A549 (cell line): ENCODE results near the gene CTNNA1. TPM values are rescaled to one million over a fixed set of nuclear protein-coding genes. Genes with fewer than 3 reads are reported as not detected.
"Not testable (repeated sequence)": the region's sequence is repeated elsewhere in the genome, so short reads cannot be mapped to it uniquely, and the experiment has no call there.

Experiments used
- ATAC-seq, 2 experiments: fragments of 200-7000 bp in 1 of 2; fragments of >200 bp in 1 of 2; cut with Nextera tagmentation in 1 of 2; cut with Tn5 transposase in 1 of 2; 3 replicates each; pipeline versions ENCODE4 v1.8.0 to v1.9.1; 2018 to 2020; ENCODE audit warnings: mild to moderate bottlenecking in 1 of 2, moderate library complexity in 1 of 2
- CTCF ChIA-PET: fragments of 300-600 bp; sonication (Branson Sonifier 250); formaldehyde crosslinking; extraction: SDS; loops from one replicate; lab custom pipeline; 2021; ENCODE audit warnings: antibody characterized with exemption, inconsistent platforms; lab: Yijun Ruan, JAX
- POLR2A ChIA-PET: fragments of 350-600 bp; formaldehyde crosslinking; extraction: SDS; loops from one replicate; lab custom pipeline; 2021; ENCODE audit warnings: antibody characterized with exemption, inconsistent platforms; lab: Yijun Ruan, JAX
- DNase-seq, 2 experiments: peaks; one replicate each; pipeline versions ENCODE4 v3.0.0 to v3.0.0-alpha.2; 2011 to 2016; ENCODE audit warnings: low read depth in 1 of 2, low spot score in 1 of 2
- FAIRE-seq: peaks from 2 replicates; lab custom pipeline; 2011; peaks lifted over from hg19 to GRCh38; lab: Jason Lieb, UNC
- H3K27ac ChIP-seq, 2 experiments: fragments of >200 bp; sonication (Bioruptor Twin); formaldehyde crosslinking; 3 replicates each; pipeline ENCODE4 v1.5.1; 2016 to 2017
- H3K4me1 ChIP-seq: fragments of >200 bp; sonication (Bioruptor Twin); formaldehyde crosslinking; 3 replicates; pipeline ENCODE4 v1.6.1; 2016
- H3K4me2 ChIP-seq: fragments of >200 bp; sonication (Bioruptor Twin); formaldehyde crosslinking; 3 replicates; pipeline ENCODE4 v1.6.1; 2016
- H3K4me3 ChIP-seq: fragments of >200 bp; sonication (Bioruptor Twin); formaldehyde crosslinking; 3 replicates; pipeline ENCODE4 v1.5.1; 2016
- H3K9me3 ChIP-seq: fragments of >200 bp; sonication (Bioruptor Twin); formaldehyde crosslinking; 3 replicates; pipeline ENCODE4 v1.6.1; 2016
- CBX2 ChIP-seq: fragments of 200-600 bp; sonication (generic); IDR thresholded peaks from 2 replicates; pipeline ENCODE4 v1.6.1; 2016; ENCODE audit warnings: low read depth, mild to moderate bottlenecking, borderline replicate concordance
- ESRRA ChIP-seq: fragments of 150-350 bp; IDR thresholded peaks from 2 replicates; pipeline ENCODE4 v1.6.1; 2014; ENCODE audit warnings: mild to moderate bottlenecking, low read length, borderline replicate concordance
- FOSB ChIP-seq: fragments of 250-450 bp; sonication (Bioruptor Pico); IDR thresholded peaks from 2 replicates; pipeline ENCODE4 v1.5.0; 2020; ENCODE audit warnings: mild to moderate bottlenecking, moderate library complexity
- FOXS1 ChIP-seq: fragments of 250-450 bp; sonication (Bioruptor Pico); IDR thresholded peaks from 2 replicates; pipeline ENCODE4 v1.5.0; 2020; ENCODE audit warnings: mild to moderate bottlenecking, moderate library complexity
- GATA3 ChIP-seq: IDR thresholded peaks from 2 replicates; pipeline ENCODE4 v1.6.1; 2012; ENCODE audit warnings: borderline replicate concordance
- HOXA7 ChIP-seq: fragments of 250-450 bp; sonication (Bioruptor Pico); IDR thresholded peaks from 2 replicates; pipeline ENCODE4 v1.5.0; 2020; ENCODE audit warnings: mild to moderate bottlenecking, moderate library complexity
- JUNB ChIP-seq: fragments of >200 bp; sonication (Bioruptor Twin); formaldehyde crosslinking; IDR thresholded peaks from 2 replicates; pipeline ENCODE4 v1.6.1; 2016
- KDM5A ChIP-seq: fragments of 200-600 bp; sonication (generic); IDR thresholded peaks from 2 replicates; pipeline ENCODE4 v1.6.1; 2016; ENCODE audit warnings: antibody characterized with exemption, mild to moderate bottlenecking
- MAFK ChIP-seq: fragments of 450-650 bp; IDR thresholded peaks from 2 replicates; pipeline ENCODE4 v1.6.1; 2014; ENCODE audit not compliant: partially characterized antibody
- MAX ChIP-seq: IDR thresholded peaks from 2 replicates; pipeline ENCODE4 v1.6.1; 2012
- MAZ ChIP-seq: fragments of 150-350 bp; IDR thresholded peaks from 2 replicates; pipeline ENCODE4 v1.6.1; 2014; ENCODE audit warnings: antibody characterized with exemption, low read depth, low read length, borderline replicate concordance
- NFE2L2 ChIP-seq: fragments of 150-350 bp; conservative IDR thresholded peaks from 2 replicates; pipeline ENCODE4 v1.6.1; 2014; ENCODE audit warnings: low read length
- NPAS2 ChIP-seq: fragments of 250-450 bp; sonication (Bioruptor Pico); IDR thresholded peaks from 2 replicates; pipeline ENCODE4 v1.8.0; 2022; ENCODE audit warnings: mild to moderate bottlenecking, moderate library complexity, borderline replicate concordance
- RARB ChIP-seq: fragments of 250-450 bp; sonication (Bioruptor Pico); IDR thresholded peaks from 2 replicates; pipeline ENCODE4 v1.8.0; 2021; ENCODE audit warnings: mild to moderate bottlenecking, moderate library complexity
- RCOR1 ChIP-seq: fragments of 150-350 bp; IDR thresholded peaks from 2 replicates; pipeline ENCODE4 v1.6.1; 2014; ENCODE audit warnings: antibody characterized with exemption, low read length, low read depth
- REST ChIP-seq: fragments of 200-600 bp; sonication (generic); IDR thresholded peaks from 2 replicates; pipeline ENCODE4 v1.6.1; 2016; ENCODE audit warnings: antibody characterized with exemption, mild to moderate bottlenecking, moderate library complexity
- RFX5 ChIP-seq: fragments of 450-650 bp; IDR thresholded peaks from 2 replicates; pipeline ENCODE4 v1.7.1; 2014; ENCODE audit warnings: antibody characterized with exemption, mild to moderate bottlenecking, moderate library complexity
- ZNF302 ChIP-seq: fragments of 250-450 bp; sonication (Bioruptor Pico); IDR thresholded peaks from 2 replicates; pipeline ENCODE4 v1.9.0; 2021; ENCODE audit warnings: inconsistent platforms, mild to moderate bottlenecking, moderate library complexity
- WGBS: methylation state at CpG from one replicate; pipeline ENCODE4 v1.1.6; 2017; ENCODE audit errors: missing lambda C conversion rate; 5-methylcytosine and 5-hydroxymethylcytosine counted together
- polyA plus RNA-seq, 4 experiments: library from polyadenylated mRNA; depleted of rRNA in 3 of 4; stranded (reverse); fragments of >200 nt; fragmentation: RNase III in 1 of 4; extraction: RNeasy Plus Mini Kit Qiagen cat#74134 plus additional on column Dnase treatment in 1 of 4; gene quantifications; 2 replicates in 3 of 4; 3 replicates in 1 of 4; pipeline ENCODE4 v1.2.3, GENCODE V29; 2011 to 2017
- TF ChIP-seq, protein P1 (sequence below): fragments of 250-450 bp; sonication (Bioruptor Pico); IDR thresholded peaks from 2 replicates; pipeline ENCODE4 v1.5.0; 2020; ENCODE audit warnings: low read depth, mild to moderate bottlenecking, moderate library complexity
- TF ChIP-seq, protein P2 (sequence below): IDR thresholded peaks from 2 replicates; pipeline ENCODE4 v1.6.1; 2012; ENCODE audit warnings: low read depth, borderline replicate concordance
- TF ChIP-seq, protein P3 (sequence below): fragments of >200 bp; sonication (Bioruptor Twin); formaldehyde crosslinking; IDR thresholded peaks from 3 replicates; pipeline ENCODE4 v1.6.1; 2016

Gene CTNNA1
- polyA plus RNA-seq, 2 of the 4 experiments (the other 2 are of a cell fraction), result 154 to 184 TPM

GRCh38 chr5:138810861-138811260, 57.6 kb downstream of the CTNNA1 start:
- H3K27ac ChIP-seq, POLR2A ChIA-PET, DNase-seq, ATAC-seq, H3K4me3 ChIP-seq, FAIRE-seq, CTCF ChIA-PET, H3K9me3 ChIP-seq, H3K4me1 ChIP-seq, H3K4me2 ChIP-seq: not testable (repeated sequence)
- WGBS, result 82% methylated on average over 6 of the region's 35 CpGs

GRCh38 chr5:138815529-138815928, 62.3 kb downstream of the CTNNA1 start:
- CTCF ChIA-PET, result interaction anchor here (1.3 to 1.5 kb wide), 2 partner anchors 17 to 26 kb away, joined by 3 read pairs; no protein-coding TSS in a partner anchor
- no peak overlapping the region for H3K4me3 ChIP-seq
- POLR2A ChIA-PET, result no interaction called here
- 92% methylated on average over 5 of the region's 5 CpGs for WGBS
- TF ChIP-seq REST (no peak), ZNF302 (no peak), MAZ (no peak), CBX2 (no peak), KDM5A (no peak), MAFK (no peak), GATA3 (no peak), RFX5 (no peak), MAX (no peak), NPAS2 (CRISPR knock-in tag) (no peak), FOXS1 (CRISPR knock-in tag) (no peak), RCOR1 (no peak), HOXA7 (CRISPR knock-in tag) (no peak)
- TF ChIP-seq, protein P1, sequence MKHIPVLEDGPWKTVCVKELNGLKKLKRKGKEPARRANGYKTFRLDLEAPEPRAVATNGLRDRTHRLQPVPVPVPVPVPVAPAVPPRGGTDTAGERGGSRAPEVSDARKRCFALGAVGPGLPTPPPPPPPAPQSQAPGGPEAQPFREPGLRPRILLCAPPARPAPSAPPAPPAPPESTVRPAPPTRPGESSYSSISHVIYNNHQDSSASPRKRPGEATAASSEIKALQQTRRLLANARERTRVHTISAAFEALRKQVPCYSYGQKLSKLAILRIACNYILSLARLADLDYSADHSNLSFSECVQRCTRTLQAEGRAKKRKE, result no peak
- no peak overlapping the region for H3K27ac ChIP-seq
- DNase-seq, result no peak
- no peak for FAIRE-seq
- no peak overlapping the region for H3K4me2 ChIP-seq
- H3K4me1 ChIP-seq, result no peaks in the 10 kb centered on the region
- no peaks in the 10 kb centered on the region for H3K9me3 ChIP-seq
- ATAC-seq, result no peak

DNA sequence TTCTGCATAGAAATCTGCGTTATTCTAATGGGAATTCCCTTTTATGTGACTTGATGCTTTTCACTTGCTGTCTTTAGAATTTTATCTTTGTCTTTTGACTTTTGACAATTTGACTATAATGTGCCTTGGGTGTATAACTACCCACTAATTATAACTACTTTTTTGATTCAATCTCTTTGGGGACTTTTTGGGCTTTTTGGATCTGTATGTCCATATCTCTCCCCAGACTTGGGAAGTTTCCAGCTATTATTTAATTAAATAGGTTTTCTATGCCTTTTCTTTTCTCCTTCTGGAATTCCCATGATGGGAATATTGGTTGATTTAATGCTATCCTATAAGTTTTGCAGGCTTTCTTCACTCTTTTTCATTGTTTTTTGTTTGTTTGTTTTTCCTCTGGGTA, 64.0 kb downstream of the CTNNA1 start:
- no peaks in the 10 kb centered on the region for H3K9me3 ChIP-seq
- H3K4me3 ChIP-seq, result no peak overlapping the region
- no peak for TF ChIP-seq FOXS1 (CRISPR knock-in tag)
- ATAC-seq (no peak), FAIRE-seq (no peak), DNase-seq (no peak)
- H3K4me2 ChIP-seq, result no peak overlapping the region
- POLR2A ChIA-PET, result no interaction called here
- no peak overlapping the region for H3K27ac ChIP-seq
- WGBS, result 95% methylated on average over 1 of the region's 1 CpG
- H3K4me1 ChIP-seq, result no peaks in the 10 kb centered on the region
- CTCF ChIA-PET, result interaction anchor here (0.7 to 0.9 kb wide), 2 partner anchors 9 to 10 kb away, joined by 3 read pairs; no protein-coding TSS in a partner anchor

GRCh38 chr5:138819081-138819480, 65.9 kb downstream of the CTNNA1 start:
- Histone ChIP-seq H3K27ac (no peak overlapping the region), H3K4me3 (no peak overlapping the region), H3K9me3 (no peaks in the 10 kb centered on the region), H3K4me2 (no peak overlapping the region), H3K4me1 (no peaks in the 10 kb centered on the region)
- no peak; a peak in 1 of 6 replicates for ATAC-seq
- no peak for FAIRE-seq
- WGBS, result 94% methylated on average over 4 of the region's 4 CpGs
- POLR2A ChIA-PET, result no interaction called here
- no peak for DNase-seq
- CTCF ChIA-PET, result interaction anchor here (0.8 to 1.2 kb wide), 2 partner anchors 9 to 523 kb away, joined by 3 read pairs; partner anchors contain the start of gene PAIP2
- TF ChIP-seq REST, result no peak
- TF ChIP-seq JUNB, result no peak
- no peak for TF ChIP-seq FOSB (CRISPR knock-in tag)
- TF ChIP-seq, protein P2, sequence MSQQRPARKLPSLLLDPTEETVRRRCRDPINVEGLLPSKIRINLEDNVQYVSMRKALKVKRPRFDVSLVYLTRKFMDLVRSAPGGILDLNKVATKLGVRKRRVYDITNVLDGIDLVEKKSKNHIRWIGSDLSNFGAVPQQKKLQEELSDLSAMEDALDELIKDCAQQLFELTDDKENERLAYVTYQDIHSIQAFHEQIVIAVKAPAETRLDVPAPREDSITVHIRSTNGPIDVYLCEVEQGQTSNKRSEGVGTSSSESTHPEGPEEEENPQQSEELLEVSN, result no peak
- TF ChIP-seq NFE2L2, result no peak
- TF ChIP-seq RARB (CRISPR knock-in tag), result no peak
- TF ChIP-seq, protein P3, sequence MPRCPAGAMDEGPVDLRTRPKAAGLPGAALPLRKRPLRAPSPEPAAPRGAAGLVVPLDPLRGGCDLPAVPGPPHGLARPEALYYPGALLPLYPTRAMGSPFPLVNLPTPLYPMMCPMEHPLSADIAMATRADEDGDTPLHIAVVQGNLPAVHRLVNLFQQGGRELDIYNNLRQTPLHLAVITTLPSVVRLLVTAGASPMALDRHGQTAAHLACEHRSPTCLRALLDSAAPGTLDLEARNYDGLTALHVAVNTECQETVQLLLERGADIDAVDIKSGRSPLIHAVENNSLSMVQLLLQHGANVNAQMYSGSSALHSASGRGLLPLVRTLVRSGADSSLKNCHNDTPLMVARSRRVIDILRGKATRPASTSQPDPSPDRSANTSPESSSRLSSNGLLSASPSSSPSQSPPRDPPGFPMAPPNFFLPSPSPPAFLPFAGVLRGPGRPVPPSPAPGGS, result no peak
- TF ChIP-seq ESRRA, result no peak
- no peak for TF ChIP-seq RCOR1
